Measurements from ENCODE around the gene CFAP61.
"Not testable (repeated sequence)": the region's sequence is repeated elsewhere in the genome, so short reads cannot be mapped to it uniquely, and the experiment has no call there.

Gene CFAP61

DNA sequence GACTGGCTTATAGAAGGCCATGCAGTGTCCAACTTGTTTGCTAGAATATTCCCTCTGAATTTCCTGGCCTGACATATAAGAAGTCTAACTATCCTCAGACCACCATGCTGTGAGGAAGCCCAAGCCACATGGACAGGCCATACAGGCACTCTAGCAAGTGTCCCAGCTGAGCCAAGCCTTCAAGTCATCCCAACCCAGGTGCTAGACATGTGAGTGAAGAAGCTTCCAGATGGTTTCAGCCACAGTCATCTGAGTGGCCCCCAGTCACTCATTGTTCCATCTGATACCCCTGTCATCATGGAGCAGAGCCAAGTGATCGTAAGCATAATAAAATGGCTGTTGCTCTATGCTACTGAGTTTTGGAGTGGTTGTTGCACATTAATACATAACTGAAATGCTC, 269.6 kb downstream of the CFAP61 start:
- DNase-seq (ENCODE audit: low spot score), result no peak

DNA sequence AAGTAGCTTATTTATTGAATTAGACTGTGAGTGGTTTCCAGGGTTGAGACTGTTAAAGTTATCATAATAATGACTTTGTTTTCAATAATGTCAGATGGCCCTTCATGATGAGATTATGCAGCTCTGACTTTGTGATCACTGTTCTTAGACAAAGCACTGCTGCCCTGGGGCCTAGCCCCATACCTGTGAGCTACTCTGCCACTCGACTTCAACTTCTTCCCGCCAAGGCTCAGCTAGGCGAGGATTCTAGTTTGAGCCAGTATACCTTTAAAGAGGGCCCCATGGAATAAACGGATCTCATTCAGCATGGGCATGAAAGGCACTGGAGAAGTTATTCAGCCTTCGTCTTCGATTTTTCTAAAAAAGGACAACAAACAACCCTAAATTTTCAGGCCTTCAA, 270.6 kb downstream of the CFAP61 start:
- DNase-seq (ENCODE audit: low spot score), result no peak

DNA sequence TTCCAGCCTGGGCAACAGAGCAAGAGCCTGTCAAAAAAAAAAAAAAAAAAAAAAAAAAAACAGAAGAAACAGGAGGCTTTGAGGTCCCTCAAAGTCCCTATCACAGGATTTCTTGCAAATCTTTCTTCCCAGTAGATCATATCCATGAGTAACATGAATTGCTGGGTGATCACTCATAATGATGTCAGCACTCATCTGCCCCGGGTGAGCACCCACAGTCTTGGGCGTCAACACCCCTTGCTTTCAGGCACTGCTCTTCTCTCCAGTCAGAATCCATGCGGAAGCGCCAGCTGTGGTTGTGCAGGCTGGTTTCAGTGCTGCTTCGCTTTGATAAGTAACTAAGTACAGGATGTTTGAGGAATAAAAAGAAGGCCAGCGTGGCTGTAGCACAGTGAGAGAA, 275.4 kb downstream of the CFAP61 start:
- no peak for DNase-seq (ENCODE audit: low spot score)

DNA sequence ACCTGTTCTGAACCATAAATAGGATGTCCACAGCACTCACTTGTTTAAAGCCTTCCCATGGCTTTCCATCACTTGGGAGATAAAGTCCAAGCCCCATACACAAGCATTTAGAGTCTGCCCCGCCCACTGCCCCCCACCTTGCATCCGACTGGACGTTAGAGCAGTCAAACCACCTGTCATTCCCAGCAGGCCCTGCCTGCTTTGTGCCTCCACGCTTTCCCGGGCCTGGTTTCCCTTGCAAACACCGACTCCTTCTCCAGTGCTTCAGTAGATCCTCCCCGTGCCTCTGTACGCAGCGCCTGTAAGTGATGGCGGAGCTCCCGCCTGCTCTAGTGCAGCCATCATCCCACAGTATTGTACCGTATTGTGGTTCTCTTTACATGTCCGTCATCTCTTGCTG, 277.2 kb downstream of the CFAP61 start:
- no peak for DNase-seq (ENCODE audit: low spot score)

GRCh38 chr20:20331156-20331555, 278.8 kb downstream of the CFAP61 start:
- no peak for DNase-seq (ENCODE audit: low spot score)

- DNase-seq (ENCODE audit: low spot score), result no peak
Measured at GRCh38 chr20:20331817-20332216, 279.5 kb downstream of the CFAP61 start.

DNA sequence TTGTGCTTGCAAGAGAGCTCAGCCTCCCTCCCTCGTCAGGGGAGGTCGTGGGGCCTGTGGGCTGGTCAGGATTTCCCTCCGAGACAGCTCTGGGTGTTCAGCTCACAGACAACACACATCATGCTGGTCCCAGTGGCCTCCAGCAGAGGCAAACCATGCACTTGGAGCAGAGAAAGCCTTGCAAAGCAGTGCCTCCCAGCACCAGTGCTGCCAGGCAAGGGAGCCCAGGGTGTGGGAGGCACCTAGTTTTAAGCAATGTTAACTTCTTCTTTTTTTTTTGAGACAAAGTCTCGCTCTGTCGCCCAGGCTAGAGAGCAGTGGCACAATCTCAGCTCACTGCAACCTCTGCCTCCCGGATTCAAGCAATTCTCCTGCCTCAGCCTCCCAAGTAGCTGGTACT, 281.5 kb downstream of the CFAP61 start:
- DNase-seq (ENCODE audit: low spot score), result peak; percentile 9

DNA sequence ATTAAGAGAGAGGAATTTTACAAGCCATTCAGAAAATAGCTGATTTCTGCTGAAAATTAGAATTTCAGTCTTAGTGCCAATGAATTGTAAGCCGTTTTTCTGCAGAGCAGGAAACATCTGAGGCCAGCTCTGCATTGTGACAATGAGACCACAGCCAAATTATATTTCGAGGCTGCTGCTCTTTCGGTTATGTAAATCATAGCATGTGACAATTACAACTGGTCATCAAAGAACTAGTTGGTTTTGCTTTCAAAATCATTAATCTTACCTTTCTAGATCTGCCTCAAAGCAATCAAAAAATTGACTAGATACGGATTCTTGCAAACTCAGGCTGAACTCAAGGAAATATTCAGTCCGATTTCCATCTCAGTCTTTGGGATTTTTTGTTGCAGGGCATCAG, 282.2 kb downstream of the CFAP61 start:
- peak; percentile 7 for DNase-seq (ENCODE audit: low spot score)

DNA sequence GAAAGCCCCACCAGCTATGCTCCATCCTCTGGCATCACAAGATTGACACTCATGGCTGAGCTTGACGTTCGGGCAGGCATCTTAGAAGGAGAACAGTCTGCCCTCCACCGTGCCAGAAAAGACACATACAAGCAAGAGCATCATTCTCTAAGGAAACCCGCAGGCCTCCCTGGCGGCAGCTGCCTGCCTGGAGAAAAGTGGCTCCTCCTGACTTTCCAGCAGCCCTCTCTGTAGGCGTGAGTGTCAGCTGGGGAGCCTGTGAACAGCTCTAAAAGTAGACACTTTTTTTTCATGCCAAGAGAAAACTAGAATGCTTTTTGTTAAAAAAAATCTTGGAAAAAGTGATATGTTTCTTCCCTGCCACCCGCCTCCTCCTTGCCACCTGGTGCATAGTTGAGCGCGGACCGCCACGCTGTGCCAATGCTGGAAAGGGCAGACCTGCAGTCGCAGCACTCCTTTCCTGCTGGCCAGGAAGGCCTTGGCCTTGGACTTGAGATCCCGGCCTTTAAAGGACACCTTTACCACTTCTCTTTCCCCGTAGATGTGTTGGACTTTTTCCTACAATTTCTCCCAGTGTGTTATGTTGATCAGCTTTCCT, 285.9 kb downstream of the CFAP61 start:
- no peak for DNase-seq (ENCODE audit: low spot score)

DNA sequence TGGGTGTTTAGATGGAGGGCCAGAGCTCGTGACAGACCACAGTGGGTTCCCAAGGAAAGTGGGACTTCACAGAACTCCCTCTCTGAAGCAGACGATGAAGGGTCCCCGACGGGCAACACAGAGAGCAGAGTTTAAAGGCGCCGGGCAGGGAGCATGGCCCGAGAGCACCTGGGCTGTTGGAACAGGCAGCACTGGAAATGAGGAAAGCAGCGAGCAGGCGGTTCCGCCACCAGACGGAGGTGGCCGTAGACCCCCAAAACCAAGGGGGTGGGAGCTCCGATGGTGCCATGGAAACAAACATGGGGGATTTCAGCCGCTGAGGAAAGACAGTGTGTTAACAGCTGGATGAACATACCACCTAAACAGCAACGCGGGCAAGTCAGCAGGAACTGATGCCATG, 288.1 kb downstream of the CFAP61 start:
- DNase-seq (ENCODE audit: low spot score), result no peak

GRCh38 chr20:20341371-20341770, 289.0 kb downstream of the CFAP61 start:
- DNase-seq (ENCODE audit: low spot score), result no peak

DNA sequence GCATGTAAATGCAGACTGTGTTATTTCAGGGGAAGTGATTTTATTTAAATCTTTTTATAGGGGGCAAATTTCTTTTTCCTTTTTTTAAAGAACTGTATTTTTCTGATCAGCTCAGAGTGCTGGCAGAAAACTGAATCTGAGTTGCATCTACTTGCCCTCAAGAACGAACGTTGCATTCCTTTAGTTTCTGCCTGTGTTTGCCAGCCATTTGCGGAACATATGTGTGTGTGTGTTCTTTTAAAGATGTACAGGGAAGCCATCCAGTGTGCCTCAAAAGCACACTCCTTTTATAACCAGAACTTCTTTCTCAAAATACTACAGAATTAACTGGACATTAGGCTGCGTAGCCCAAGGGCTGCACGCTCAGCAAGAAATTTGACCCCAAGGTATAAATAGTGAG, 289.7 kb downstream of the CFAP61 start:
- DNase-seq (ENCODE audit: low spot score), result no peak

GRCh38 chr20:20343932-20344331, 291.6 kb downstream of the CFAP61 start:
- DNase-seq (ENCODE audit: low spot score), result no peak

- no peak for DNase-seq (ENCODE audit: low spot score)
Measured at GRCh38 chr20:20344476-20344875, 292.1 kb downstream of the CFAP61 start.

- DNase-seq (ENCODE audit: low spot score), result no peak
Measured at GRCh38 chr20:20353576-20353975, 301.2 kb downstream of the CFAP61 start.

DNA sequence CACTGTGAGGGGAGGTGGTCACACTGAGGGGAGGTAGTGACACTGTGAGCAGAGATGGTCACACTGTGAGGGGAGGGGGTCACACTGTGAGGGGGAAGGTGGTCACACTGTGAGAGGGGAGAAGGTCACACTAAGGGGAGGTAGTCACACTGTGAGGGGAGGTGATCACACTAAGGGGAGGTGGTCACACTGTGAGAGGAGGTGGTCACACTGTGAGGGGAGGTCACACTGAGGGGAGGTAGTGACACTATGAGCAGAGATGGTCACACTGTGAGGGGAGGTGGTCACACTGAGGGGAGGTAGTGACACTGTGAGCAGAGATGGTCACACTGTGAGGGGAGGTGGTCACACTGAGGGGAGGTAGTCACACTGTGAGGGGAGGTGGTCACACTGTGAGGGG, 303.2 kb downstream of the CFAP61 start:
- DNase-seq (ENCODE audit: low spot score), result not testable (repeated sequence)

DNA sequence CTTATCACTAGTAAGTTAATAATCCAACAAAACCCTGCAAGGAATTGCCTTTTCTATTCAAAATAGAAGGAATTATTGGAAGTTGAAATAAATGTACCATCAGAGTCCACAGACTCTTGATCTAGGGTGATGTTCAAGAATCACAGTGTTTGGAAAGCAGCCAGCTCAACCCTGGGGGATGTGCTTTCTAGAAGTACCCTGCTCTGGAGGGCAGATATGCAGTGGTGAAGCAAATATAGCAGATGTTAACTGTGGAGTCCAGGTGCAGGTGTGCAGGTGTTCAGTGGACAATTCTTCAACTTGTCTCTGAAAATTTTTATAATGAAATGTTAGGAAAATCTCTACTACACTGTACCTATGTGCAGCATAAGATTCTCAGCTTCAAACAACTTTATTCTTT, 306.5 kb downstream of the CFAP61 start:
- DNase-seq (ENCODE audit: low spot score), result no peak

DNA sequence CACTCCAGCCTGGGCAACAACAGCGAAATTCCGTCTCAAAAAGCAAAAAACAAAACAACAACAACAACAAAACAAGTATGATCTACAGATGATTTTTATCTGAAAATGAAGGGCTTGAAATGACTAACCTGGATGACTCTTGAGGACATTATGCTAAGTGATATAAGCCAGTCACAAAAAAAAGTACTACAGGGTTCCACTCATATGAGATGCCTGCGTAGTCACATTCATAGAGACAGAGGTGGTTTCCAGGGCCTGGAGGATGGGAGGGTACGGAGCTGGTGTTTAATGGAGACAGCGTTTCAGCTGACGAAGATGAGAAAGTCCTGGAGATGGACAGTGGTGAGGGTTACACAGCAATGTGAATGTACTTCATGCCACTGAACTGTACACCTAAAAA, 307.3 kb downstream of the CFAP61 start:
- DNase-seq (ENCODE audit: low spot score), result no peak

- DNase-seq (ENCODE audit: low spot score), result peak; percentile 76
Measured at GRCh38 chr20:20360464-20360863, 308.1 kb downstream of the CFAP61 start.

DNA sequence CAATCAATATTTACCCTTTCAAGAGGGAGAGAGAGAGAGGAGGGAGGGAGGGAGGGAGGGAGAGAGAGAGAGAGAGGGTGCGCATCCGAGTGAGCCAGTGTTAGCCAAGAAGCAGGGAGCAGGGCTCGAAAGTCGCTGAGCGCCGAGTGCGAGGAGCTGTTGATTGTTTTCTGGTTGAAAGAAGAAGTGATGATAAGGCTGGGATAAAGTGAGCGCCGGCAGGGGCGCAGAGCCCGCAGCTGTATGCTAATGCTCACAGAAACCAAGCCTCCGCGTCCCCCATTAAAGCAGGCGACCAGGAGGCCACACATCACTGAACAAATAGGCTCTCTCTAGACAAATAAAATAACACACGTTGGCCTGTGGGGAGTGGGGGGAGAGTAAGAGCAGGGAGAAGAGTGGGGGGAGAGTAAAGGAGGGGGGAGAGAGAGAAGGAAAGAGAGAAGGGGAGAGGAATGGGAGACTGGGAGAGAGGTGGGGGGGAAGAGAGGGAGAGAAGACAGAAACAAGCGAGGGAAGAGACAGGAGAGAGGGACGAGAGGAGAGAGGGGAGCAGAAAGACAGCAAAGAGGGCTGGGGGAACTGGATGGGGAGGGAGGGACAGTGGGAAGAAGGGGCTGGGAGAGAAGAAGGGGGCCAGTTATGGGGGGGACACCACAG, 310.6 kb downstream of the CFAP61 start:
- DNase-seq (ENCODE audit: low spot score), result no peak

GRCh38 chr20:20363434-20363798, 311.1 kb downstream of the CFAP61 start:
- no peak for DNase-seq (ENCODE audit: low spot score)

- no peak for DNase-seq (ENCODE audit: low spot score)
Measured at GRCh38 chr20:20363799-20364592, 311.7 kb downstream of the CFAP61 start.

All from NAMALWA (cell line).